Stomach smooth muscle (tissue), 2 donors: ENCODE measurements around the gene MCRIP2.

Experiments used
- H3K27ac ChIP-seq: one replicate; pipeline ENCODE4 v1.7.0; 2013; ENCODE audit warnings: mild to moderate bottlenecking, low read length, inconsistent platforms
- H3K27me3 ChIP-seq, 2 donors: one replicate each; pipeline ENCODE4 v1.7.0; 2013; ENCODE audit warnings: low read length in 2 of 2; ENCODE audit not compliant: insufficient read depth in 2 of 2, control insufficient read depth in 1 of 2
- H3K36me3 ChIP-seq, 2 donors: one replicate each; pipeline ENCODE4 v1.7.0; 2013; ENCODE audit warnings: low read length in 2 of 2; ENCODE audit not compliant: control insufficient read depth in 2 of 2, insufficient read depth in 2 of 2
- H3K4me1 ChIP-seq: one replicate; pipeline ENCODE4 v1.7.0; 2013; ENCODE audit warnings: low read length; ENCODE audit not compliant: control insufficient read depth, insufficient read depth
- H3K4me3 ChIP-seq, 2 donors: one replicate each; pipeline ENCODE4 v1.7.0; 2013; ENCODE audit warnings: low read length in 2 of 2
- H3K9ac ChIP-seq, 2 donors: one replicate each; pipeline ENCODE4 v1.7.0; 2013; ENCODE audit warnings: low read length in 2 of 2, mild to moderate bottlenecking in 1 of 2
- H3K9me3 ChIP-seq, 2 donors: one replicate each; pipeline ENCODE4 v1.7.0; 2013; ENCODE audit warnings: low read length in 2 of 2; ENCODE audit not compliant: control insufficient read depth in 2 of 2
- donor health status: healthy.
- donor health status: Pancreatic carcinoma.

The MCRIP2 gene

DNA sequence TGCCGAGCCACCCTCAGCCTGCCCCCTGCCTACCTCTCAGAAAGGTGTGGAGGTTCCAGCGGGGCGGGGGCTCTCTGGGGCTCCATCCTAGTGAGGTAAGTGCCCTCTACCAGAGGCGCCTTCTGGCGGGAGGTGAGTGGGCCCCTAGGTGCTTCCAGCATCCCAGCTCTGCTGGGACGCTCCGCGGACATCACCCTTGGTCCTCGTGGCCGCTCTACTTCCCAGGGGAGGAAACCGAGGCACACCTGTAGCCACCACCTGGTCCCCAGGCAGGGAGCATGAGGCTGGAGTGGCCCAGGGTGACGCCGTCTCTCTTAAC is 1.4 kb downstream of the MCRIP2 start:
- no peaks in the 10 kb centered on the region for H3K36me3 ChIP-seq
- peak overlapping the region; percentile 55 for H3K27ac ChIP-seq
- peak overlapping the region; percentile 69 to 80 for H3K4me3 ChIP-seq
- H3K4me1 ChIP-seq = peaks cover 38% of the 10 kb centered on the region
- H3K9ac ChIP-seq = peak overlapping the region; percentile 58 to 83
- no peaks in the 10 kb centered on the region for H3K9me3 ChIP-seq
- no peaks in the 10 kb centered on the region for H3K27me3 ChIP-seq

DNA sequence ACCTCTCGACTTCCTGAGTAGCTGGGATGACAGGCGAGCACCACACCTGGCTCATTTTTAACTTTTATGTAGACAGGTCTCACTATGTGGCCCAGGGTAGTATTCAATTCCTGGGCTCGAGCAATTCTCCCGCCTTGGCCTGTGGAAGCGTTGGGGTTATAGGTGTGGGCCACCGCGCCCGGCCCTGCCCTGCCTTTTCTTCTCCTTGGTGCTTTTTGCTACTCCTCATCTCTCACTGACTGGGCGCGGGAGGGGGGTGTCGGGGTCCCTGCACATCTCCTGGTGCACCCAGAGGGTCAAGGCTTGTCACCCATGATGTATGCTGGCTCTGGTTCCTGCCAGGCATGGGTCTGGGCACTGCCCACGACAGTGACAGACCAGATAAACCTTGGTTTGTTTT is 2.9 kb downstream of the MCRIP2 start:
- no peak overlapping the region for H3K9ac ChIP-seq
- no peaks in the 10 kb centered on the region for H3K36me3 ChIP-seq
- H3K27me3 ChIP-seq = no peaks in the 10 kb centered on the region
- H3K27ac ChIP-seq = no peak overlapping the region
- no peaks in the 10 kb centered on the region for H3K9me3 ChIP-seq
- peaks cover 49% of the 10 kb centered on the region for H3K4me1 ChIP-seq
- H3K4me3 ChIP-seq = no peak overlapping the region

DNA sequence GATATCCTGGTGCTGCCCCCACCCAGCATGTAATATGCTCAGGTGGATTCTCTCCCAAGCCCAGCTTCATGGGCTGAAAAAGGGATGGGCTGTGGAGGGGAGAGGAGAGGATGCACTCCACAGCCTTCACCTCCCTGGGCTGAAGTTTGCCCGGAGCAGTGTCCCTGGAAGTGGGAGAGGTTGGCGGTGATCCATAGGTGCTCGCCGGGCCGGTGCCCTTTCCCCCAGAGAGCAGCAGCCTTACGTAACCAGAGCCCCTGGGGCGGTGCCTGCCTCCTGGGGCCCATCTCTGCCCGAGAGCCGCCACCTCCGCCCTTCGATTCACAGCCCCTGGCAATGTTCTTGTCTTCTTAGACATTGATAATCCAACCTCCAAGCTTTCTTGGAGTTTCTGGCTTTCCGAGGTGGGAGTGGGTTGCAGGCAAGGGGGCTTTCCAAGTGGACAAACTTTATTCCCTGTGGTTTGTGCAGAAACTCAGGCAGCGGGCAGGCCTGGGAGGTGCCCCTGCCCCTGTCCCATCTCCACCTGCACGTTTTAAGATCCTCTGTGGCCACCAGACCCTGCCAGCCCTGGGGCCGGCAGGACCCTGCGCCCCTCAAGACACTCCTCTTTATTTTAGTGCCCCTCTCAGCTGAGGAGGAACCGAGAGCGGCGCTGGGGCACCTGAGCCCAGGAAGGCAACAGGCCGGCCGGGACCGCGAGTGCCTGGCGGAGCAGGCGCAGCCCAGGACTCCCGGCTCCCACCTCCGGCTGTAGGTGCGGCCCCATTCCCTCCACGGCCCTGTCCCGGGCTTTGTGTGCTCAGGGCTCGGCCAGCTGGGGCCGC is 4.4 kb downstream of the MCRIP2 start:
- no peak overlapping the region for H3K4me3 ChIP-seq
- H3K27me3 ChIP-seq = no peaks in the 10 kb centered on the region
- H3K9me3 ChIP-seq = no peaks in the 10 kb centered on the region
- H3K9ac ChIP-seq = no peak overlapping the region
- peaks cover 54% of the 10 kb centered on the region for H3K4me1 ChIP-seq
- no peak overlapping the region for H3K27ac ChIP-seq
- no peaks in the 10 kb centered on the region for H3K36me3 ChIP-seq

DNA sequence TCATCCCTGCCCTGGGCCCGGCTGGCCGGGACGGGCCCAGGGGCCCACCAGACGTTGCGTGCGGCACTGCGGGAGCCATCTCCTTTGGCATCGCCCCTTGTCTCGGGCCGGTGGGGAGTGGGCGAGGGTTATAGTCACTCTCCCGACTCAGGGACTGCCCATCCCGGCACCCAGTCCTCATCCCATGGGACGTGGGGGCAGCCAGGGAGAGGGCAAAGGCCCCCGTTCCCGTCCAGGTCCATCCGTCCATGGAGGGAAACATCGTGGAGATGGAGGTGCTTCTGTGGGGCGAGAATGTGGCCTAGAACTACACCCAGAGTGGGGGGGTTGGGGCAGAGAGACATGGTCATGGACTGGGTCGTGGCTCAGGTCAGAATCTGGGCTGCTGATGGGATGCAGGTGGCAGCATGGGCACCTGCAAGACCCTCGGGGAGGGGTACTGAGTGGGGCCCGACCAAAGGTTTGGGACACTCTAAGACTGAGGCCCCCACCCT is 5.1 kb downstream of the MCRIP2 start:
- no peaks in the 10 kb centered on the region for H3K36me3 ChIP-seq
- H3K4me1 ChIP-seq = peaks cover 48% of the 10 kb centered on the region
- no peak overlapping the region for H3K9ac ChIP-seq
- H3K27me3 ChIP-seq = no peaks in the 10 kb centered on the region
- H3K9me3 ChIP-seq = no peaks in the 10 kb centered on the region
- no peak overlapping the region for H3K4me3 ChIP-seq
- no peak overlapping the region for H3K27ac ChIP-seq

DNA sequence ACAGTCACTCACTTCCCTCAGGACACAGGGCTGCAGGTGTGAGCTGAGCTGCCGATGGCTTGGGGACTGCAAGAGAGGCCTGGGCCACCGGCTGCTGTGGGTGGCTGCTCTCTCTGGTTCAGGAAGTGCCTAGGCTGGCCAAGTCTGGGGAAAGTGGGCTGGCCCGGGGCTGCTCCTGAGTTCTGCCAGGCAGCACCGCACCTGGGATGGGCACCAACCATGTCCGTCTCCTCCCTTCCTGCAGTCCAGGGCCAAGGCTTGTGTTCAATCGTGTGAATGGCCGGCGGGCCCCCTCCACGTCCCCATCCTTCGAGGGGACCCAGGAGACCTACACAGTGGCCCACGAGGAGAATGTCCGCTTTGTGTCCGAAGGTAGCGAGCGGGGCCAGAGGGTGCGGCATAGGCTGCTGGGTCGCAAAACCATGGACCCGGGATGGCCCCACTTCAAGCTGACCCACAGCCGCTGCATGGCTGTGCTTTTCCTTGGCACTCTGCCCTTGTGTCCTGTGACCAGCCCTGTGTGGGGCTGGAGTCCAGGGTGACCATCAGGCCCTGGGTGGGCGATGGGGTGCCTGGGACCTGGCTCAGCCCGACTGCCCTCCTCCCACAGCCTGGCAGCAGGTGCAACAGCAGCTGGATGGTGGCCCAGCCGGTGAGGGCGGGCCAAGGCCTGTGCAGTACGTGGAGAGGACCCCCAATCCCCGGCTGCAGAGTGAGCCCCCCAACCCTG is 5.7 kb downstream of the MCRIP2 start:
- no peak overlapping the region for H3K4me3 ChIP-seq
- no peaks in the 10 kb centered on the region for H3K27me3 ChIP-seq
- H3K9me3 ChIP-seq = no peaks in the 10 kb centered on the region
- H3K4me1 ChIP-seq = peaks cover 47% of the 10 kb centered on the region
- no peaks in the 10 kb centered on the region for H3K36me3 ChIP-seq
- H3K9ac ChIP-seq = no peak overlapping the region
- H3K27ac ChIP-seq = peak overlapping the region; percentile 80

DNA sequence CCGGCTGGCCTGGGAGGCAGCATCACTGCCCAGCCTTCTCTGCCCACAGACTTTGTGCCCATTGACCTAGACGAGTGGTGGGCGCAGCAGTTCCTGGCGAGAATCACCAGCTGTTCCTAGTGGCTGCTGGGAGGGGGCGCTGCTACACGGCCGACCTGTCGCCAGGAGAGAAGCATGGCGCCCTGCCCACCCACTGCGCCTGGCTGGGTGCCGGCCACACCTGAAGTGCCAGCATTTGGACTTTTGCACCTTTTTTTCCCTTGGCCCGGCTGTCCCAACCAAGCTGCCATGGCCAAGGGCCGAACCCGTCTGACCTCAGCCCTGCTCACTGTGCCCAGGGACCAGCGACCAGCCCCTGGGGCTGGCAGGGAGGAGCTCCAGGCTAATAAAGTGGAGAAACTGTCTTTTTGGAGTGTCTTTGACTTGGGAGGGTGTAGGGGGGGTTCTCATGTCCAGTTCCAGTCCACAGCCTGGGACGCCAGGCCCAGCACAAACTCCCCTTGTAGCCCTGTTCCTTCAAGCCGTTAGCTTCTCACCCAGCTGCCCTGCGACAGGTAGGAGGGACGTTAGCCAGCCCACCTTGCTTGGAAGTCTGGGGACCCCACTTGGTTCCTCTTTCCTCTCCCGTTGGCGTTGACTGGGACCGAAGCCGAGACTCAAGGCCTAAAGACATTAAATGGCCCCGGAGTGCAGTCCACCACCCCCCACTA is 6.6 kb downstream of the MCRIP2 start:
- Histone ChIP-seq H3K27ac (peak overlapping the region; percentile 80), H3K4me3 (peak overlapping the region; percentile 76 to 78), H3K27me3 (no peaks in the 10 kb centered on the region), H3K36me3 (no peaks in the 10 kb centered on the region), H3K9me3 (no peaks in the 10 kb centered on the region), H3K4me1 (peaks cover 38% of the 10 kb centered on the region), H3K9ac (peak overlapping the region; percentile 84 to 93)

DNA sequence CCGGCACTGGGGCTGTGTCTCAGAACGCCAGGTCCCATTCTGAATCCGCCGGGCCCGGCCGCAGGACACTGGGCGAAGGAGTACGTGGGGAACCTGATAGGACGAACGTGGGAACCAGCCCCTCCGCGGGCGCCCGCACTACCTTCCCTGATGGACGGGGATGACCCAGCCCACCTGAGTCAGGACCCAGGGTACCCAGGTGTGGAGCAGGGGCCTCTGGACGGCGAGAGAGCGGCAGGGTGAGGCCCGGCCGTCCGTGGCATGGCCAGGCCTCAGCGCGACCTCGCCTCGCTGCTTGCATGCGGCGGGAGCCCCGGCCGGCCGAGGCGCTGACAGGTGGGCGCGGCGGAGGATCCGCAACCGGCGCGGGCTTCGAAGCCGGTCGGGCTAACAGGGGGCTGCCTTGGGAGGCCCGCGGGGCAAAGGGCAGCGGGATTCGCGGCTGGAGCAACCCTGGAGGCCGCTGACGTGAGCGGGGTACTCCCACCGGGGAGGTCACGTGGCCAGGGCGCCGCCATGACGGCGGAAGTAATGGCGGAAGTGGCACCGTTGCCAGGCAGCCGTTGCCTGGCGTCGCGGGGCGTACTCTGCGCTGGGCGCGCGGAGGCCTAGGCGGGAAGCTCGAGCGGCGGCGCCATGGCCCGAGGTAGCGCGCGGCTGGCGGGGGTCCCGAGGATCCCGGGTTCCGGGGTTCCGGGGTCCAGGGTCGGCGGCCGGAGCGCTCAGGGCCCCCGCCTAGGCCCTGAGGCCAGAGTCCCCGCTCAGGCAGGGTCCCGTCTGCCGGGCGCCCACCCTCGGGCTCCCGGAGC is 7.4 kb downstream of the MCRIP2 start, which contains the start of gene WDR90:
WDR90 (plus strand) TSS at position 585 of the 809 bp plus-strand sequence; CDS start at position 637, 52 bp downstream.
- peak within 1 kb of the TSS; percentile 84 to 93 for H3K9ac ChIP-seq
- no peaks in the 10 kb centered on the region for H3K9me3 ChIP-seq
- peak within 1 kb of the TSS; percentile 76 to 78 for H3K4me3 ChIP-seq
- peak within 1 kb of the TSS; percentile 80 for H3K27ac ChIP-seq
- no peaks in the 10 kb centered on the region for H3K36me3 ChIP-seq
- H3K4me1 ChIP-seq = peaks cover 38% of the 10 kb centered on the region
- no peaks in the 10 kb centered on the region for H3K27me3 ChIP-seq

DNA sequence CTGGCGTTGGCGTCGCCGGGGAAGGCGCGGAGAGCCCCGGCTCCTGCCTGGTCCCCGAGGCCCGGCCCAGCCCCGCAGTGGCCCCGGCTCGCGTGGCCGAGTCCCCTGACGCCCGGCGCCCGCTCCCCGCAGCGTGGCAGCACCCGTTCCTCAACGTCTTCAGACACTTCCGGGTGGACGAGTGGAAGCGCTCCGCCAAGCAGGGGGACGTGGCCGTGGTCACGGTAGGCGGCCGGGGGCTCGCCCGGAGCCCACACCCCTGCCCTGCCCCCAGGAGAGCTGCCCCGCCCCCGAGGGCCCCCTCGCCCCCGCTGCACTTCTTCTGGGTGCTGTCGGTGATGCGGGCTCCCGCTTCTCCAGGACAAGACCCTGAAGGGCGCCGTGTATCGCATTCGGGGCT is 8.0 kb downstream of the MCRIP2 start:
- peak overlapping the region; percentile 76 to 78 for H3K4me3 ChIP-seq
- no peak overlapping the region for H3K27ac ChIP-seq
- H3K9me3 ChIP-seq = no peaks in the 10 kb centered on the region
- no peaks in the 10 kb centered on the region for H3K36me3 ChIP-seq
- no peaks in the 10 kb centered on the region for H3K27me3 ChIP-seq
- peak overlapping the region; percentile 74 to 93 for H3K9ac ChIP-seq
- peaks cover 38% of the 10 kb centered on the region for H3K4me1 ChIP-seq

DNA sequence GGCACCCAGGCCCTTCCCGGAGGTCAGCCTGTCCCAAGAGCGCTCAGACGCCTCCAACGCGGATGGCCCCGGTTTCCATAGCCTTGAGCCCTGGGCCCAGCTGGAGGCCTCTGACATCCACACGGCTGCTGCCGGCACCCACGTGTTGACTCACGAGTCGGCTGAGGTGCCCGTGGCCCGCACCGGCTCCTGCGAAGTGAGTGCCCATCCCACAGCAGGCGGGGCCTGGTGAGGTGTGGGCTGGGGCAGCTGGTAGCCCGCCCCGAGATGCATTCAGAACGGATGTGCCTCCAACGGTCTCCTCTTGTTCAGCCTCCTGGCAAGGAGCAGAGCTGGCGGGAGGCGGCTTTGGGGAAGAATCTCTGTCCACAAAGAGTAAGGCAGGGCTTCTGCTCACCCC is 10.2 kb downstream of the MCRIP2 start:
- Histone ChIP-seq H3K9me3 (no peaks in the 10 kb centered on the region), H3K27ac (no peak overlapping the region), H3K4me3 (no peak overlapping the region), H3K27me3 (no peaks in the 10 kb centered on the region), H3K36me3 (no peaks in the 10 kb centered on the region), H3K9ac (no peak overlapping the region), H3K4me1 (peaks cover 30% of the 10 kb centered on the region)
